NCI-H2196 treated with DMSO at 0.1 percent for 48 hours (cell line): Measurements from ENCODE around the gene RBMS2.
A peak's percentile ranks its signal among the peaks of the same experiment; 100 is the strongest.

Experiments
- DNase-seq: peaks from one replicate; lab custom pipeline; 2025; ENCODE audit not compliant: unreplicated experiment; lab: John Stamatoyannopoulos, UW

RBMS2 gene

DNA sequence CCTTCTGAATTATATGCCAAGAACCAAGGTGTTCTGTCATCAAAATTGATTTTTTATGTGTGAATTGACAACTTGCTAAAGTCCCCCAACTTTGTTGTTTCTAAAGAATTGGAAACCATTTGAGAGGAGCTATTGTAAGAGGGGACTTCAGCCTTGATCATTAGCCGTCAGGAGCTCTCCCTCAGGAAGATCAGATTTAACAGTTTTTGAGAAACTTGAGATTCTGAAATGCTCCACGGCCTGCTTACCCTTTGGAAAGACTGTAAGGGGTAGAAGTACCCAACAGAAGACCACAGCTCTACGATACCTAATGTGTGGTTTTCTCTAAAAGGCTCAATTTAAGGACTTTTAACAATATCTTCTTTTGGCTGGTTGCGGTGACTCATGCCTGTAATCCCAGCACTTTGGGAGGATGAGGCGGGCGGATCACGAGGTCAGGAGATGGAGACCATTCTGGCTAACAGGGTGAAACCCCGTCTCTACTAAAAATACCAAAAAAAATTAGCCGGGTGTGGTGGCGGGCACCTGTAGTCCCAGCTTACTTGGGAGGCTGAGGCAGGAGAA, 57.4 kb downstream of the RBMS2 start:
- DNase-seq = no peak

GRCh38 chr12:56581418-56582145, 60.0 kb downstream of the RBMS2 start:
- DNase-seq = no peak

DNA sequence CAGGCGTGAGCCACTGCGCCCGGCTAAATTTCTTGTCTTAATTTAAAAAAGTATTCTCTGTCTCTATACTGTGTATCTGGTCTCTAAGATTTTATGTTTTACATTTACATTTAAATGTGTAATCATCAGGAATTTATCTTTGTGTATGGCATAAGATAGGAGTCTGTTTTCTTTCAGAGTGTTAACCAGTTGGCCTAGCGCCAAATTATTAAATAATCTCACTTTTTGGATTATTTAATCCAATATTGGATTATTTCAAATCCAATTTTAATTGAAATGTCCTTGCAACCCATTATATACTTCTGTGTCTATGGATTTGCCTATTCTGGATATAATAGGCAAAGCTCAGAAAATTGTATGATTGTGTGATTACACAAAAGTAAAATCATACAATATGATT, 63.5 kb downstream of the RBMS2 start:
- DNase-seq = no peak

- DNase-seq = no peak
Observed at GRCh38 chr12:56589783-56590182, 68.2 kb downstream of the RBMS2 start.

DNA sequence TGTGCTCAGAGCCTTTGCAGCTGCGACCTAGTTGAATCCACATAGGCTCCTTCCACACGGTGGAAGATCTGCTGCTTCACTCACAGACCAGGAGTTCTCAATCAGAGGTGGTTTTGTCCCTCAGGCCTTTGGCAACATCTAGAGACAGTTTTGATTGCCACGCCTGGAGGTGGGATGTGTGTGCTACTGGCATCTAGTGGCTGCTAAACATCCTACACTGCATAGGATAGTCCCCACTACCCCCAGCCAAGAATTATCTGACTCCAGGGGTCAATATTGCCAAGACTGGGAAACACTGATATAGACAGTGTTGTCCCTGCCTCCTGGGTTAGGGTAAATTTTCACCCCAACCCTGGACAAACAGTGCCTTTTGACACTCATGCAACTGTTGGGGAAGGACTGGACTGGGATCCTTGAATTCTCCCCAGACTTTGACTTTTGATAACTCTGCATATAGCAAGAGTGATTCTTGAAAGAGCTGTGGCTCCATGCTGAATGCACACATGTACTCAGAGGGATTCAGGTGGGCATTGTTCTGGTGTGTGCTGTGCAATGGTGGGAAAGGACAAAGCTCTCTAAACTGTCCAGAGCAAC, 68.7 kb downstream of the RBMS2 start:
- DNase-seq = no peak

GRCh38 chr12:56591126-56591525, 69.5 kb downstream of the RBMS2 start:
- peak; percentile 74 for DNase-seq

GRCh38 chr12:56591961-56592360, 70.3 kb downstream of the RBMS2 start:
- no peak for DNase-seq

- DNase-seq = peak; percentile 34
Observed at GRCh38 chr12:56593909-56594621, 72.4 kb downstream of the RBMS2 start.

DNA sequence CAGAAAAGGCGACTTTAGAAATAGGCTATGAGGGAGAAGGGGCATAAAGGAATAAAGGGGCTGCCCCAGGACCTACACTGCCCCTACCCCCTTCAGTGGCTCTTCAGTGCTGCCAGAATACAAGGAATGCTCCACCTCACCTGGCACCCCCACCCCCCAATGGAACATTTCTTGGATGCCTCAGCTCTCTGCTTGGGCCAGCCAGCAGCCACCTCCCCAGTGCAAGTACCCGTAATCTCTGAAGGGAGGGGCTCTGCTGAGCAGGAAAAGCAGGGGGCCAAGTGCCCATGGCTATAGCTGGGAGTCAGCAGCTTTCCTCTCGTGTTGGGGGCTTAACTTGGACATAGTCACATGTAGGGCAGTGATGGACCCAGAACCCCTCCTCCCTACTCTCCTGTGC, 75.2 kb downstream of the RBMS2 start:
- DNase-seq = no peak

DNA sequence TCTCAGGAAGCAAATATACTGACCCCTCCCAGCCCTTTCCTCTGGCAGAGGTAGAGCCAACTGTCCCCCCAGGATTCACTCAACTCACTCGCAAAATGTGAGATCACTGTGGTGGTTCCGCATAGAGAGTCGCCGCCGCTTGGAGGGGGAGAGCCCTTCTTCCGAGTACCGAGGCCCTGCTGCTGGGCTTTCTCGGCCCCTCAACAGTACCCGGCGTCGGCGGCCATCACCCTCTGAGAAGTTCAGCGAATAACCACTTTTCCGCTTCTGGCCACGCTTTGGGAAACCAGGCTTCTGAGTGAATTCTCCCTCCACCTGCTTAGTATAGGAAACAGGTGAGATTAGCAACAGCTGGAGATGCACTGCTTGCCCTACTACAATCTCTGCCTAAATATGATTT, 77.4 kb downstream of the RBMS2 start:
- DNase-seq = no peak

- no peak for DNase-seq
Observed at GRCh38 chr12:56599797-56600196, 78.2 kb downstream of the RBMS2 start.

- no peak for DNase-seq
Observed at GRCh38 chr12:56600753-56601152, 79.1 kb downstream of the RBMS2 start.

DNA sequence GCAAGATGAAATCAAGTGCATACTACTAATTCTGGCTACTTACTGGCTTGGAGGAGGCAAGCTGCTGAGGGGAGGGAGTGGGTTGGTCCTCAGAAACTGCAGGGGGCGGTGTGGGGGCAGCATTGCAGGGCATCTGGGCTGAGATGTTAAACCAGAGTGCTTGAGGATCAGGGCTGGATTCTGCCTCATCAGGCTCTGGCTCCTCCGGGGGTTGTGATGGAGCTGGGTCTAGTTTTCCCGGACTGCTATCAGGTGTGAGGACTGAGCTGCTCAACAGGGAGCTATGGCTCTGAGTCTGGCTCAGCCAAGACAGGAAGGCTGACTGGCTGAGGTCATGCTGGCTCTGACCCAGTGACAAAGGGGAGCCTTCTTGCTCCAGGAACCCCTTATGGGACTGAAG, 79.9 kb downstream of the RBMS2 start:
- DNase-seq = no peak

- no peak for DNase-seq
Observed at GRCh38 chr12:56602239-56602638, 80.6 kb downstream of the RBMS2 start.

DNA sequence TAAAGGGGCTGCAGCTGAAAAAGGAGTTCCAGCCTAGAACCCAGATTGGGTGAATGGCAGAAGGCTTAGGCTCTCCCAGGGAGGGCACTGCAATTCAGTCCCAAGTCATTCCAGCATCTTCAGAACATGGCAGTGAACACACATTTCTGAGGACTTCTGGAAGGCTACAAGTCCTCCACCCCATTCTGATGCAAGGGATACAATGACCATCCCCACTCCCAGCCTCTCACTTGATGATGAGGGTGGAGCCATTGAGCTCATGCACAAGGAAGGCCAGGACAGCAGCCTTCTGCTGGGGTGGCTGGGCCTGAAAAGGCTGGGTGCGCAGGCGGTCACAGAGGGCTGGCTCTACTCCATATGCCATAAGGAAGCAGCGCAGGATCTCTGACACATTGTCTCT, 82.7 kb downstream of the RBMS2 start:
- no peak for DNase-seq

GRCh38 chr12:56614627-56615026, 93.0 kb downstream of the RBMS2 start:
- no peak for DNase-seq

- no peak for DNase-seq
Observed at GRCh38 chr12:56616244-56616643, 94.6 kb downstream of the RBMS2 start.

DNA sequence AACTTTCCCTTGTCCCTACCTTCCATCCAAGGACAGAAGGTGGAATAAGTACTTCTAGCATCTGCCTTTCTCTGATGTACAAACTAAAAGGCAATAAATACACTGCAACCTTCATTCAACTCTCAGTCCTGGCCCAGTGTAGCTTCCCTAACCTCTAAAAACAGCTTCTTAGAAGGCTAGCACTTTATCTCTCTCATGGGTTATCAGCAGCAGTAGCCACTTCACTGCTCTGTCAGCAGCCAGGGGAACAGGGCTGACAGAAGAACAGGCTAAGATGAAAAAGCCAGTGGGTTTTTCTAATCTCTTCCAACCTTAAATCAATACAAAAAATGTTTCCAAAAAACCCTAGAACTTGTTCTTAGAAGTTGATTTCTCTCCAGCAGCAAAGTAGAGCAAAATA, 95.3 kb downstream of the RBMS2 start:
- DNase-seq = no peak

DNA sequence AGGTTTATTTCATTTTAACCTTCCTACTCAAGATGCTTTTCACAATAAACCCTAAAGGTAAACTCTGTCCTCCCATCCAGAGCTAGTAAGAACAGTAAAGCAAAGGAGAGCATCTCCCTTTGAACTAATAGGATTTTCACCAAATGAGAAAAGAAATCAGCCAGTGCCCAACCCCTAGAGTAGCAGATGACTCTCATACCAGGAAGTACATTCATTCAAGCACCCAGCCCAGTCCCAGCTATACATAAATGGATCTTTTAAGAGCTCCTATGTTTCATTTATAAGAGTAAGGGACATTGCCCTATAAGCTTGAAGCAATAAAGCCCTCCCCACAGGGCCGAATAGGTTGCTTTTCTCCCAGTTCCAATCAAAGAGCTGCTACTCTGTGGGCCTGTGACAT, 100.9 kb downstream of the RBMS2 start:
- DNase-seq = no peak

GRCh38 chr12:56626701-56627100, 105.1 kb downstream of the RBMS2 start:
- DNase-seq = no peak

DNA sequence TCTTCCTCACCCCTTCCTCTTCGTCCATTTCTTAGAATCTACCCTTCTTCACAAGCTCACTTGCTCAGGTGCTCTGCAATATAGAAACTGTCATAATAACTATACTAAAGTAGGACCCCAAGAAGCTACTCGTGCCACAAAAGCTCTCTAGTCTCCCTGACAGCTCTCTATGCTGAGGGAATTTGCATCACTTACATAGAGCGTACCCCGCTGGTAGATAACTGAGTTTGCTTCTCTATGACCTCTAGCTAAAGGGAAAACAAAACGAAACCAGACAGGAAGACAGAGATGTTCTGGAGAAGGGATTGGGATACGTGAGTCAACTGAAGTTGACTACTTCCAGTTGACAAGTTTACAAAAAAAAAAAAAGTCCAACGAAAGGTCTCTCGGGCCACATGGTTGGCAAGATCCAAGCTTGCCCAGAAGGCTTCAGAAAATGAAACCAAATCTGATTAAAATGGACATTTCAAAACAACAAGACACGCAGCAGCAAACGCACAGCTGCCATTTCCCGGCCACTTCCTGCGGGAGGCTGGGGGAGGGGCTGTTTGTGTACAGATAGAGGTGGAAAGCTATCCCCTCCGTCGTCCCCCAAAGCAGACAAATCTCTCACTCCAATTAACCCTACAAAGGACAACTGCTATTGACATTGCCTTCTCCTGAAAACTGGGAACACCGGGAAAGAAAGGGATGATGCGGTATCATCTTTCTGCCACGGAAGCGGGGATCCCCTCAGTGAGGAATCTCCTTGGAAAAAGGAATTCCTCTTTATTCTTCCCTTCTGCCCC, 107.2 kb downstream of the RBMS2 start:
- DNase-seq = no peak
